ENCODE data around the gene GPBP1.
"Not testable (repeated sequence)": the region's sequence is repeated elsewhere in the genome, so short reads cannot be mapped to it uniquely, and the experiment has no call there.

Gene GPBP1, protein sequence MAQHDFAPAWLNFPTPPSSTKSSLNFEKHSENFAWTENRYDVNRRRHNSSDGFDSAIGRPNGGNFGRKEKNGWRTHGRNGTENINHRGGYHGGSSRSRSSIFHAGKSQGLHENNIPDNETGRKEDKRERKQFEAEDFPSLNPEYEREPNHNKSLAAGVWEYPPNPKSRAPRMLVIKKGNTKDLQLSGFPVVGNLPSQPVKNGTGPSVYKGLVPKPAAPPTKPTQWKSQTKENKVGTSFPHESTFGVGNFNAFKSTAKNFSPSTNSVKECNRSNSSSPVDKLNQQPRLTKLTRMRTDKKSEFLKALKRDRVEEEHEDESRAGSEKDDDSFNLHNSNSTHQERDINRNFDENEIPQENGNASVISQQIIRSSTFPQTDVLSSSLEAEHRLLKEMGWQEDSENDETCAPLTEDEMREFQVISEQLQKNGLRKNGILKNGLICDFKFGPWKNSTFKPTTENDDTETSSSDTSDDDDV

DNA sequence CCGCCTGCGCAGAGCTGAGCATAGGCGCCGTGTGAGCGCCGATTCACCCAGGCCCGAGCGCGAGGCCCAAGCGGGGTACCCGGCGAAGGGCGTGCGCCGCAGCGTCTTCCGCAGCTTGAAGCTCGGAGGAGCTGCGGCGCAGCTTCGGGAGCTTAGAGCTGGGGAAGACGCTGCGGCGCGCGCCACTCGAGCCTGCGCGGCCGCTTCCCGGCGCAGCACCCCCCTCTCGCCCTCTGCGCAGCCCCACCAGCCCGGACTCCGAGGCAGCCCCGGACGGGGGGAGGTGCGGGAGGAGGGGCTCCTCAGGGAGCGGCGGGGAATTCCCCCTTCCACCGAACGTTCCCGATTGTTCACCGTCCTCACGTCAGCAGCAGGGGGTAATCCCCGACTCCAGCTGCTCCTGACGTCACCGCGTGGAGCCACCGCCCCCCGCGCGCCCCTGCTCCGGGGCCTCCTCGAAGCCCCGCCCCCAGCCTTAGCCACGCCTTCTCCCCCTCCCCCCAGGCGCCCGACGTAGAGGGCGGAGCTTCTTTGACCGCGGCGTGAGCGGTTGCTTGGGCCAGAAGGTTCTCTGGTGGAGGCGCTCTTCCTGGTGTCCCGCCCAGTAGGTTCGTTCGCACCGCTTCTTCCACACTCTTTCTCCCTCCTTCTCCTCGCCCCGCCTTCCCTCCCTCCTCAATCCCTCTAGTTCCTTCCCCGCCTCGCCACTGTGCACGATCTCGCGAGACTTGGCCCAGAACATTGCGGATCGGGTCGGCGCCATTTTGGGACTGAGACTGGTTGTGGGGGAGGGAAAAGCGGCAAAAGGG is at the start of gene GPBP1:
Gene GPBP1, plus strand, starts transcription at position 741 of the 809 bp plus-strand sequence. CDS start 40,072 bp downstream, outside the sequence.
- peak; percentile 98 to 99 (median 98) for DNase-seq

DNA sequence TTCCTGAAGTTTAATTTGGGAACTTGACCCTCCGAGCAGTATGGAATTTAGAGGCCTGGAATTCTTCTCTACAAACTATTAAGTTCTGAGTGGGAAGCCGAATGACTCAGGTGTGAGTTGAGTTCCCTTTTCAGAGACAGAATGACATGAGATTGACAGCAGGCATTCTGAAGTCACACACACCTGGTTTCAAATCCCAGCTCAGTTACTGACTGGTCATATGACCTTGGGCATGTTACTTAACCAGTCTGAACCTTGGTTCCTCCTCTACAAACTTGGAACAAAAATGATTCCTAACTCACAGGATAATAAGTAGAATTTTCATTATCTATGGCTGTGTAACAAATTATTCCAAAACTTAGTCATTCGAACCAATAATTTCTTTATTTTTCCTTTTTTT is 45.5 kb upstream of the GPBP1 start:
- no peak for DNase-seq

DNA sequence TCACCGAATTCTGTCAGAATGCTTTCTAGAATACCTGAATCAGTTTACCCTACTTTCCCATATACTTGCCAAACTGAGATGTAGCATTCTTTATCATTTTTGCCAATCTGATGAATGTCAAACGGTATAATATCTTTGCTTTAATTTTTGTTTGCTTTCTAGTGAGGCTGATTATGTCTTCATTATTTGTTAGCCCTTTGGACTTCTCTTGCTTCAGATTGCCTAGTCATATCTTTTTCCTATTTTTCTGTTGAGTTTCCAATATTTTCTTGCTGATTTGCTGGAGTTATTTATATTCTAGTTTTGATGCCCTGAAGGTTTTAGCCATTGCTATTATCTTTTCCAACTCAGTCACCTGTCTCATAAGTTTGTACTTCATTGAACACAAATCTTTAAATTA is 40.3 kb upstream of the GPBP1 start:
- DNase-seq, result no peak

DNA sequence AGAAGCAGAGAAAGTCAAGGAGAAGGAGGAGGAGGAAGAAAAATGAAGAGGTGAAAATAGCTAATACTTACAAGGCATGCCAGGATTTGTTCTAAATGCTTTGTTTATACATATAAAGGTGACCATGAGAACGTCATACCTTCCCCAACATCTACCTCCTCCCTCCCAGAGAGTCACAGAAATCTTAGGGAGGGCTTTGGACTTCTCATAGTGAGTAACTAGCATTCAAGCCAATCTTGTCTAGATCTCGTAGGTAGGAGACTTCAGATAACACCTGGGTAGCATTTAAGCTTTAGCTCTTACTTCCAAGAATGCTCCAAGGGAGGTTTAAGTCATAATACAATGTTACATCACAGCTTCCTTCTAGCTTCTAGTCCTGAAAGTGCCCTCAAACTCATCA is 36.5 kb upstream of the GPBP1 start:
- no peak for DNase-seq

DNA sequence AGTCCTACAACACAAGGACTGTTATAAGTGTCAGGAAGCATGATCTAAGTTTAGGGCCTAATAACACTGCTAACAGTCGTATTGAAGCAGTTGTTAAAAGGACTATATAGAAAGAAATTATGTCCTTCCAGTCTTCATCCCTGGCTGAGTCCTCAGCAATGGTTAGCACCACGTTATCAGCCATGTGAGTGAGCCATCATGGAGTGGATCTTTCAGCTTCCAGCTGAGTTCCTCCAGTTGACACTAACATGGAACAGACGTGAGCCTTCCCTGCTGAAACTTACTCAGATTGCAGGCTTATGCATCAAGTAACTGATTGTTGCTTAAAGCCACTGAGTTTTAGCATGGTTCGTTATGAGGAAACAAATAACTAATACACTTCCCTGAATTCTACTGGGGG is 21.5 kb upstream of the GPBP1 start:
- DNase-seq, result no peak

DNA sequence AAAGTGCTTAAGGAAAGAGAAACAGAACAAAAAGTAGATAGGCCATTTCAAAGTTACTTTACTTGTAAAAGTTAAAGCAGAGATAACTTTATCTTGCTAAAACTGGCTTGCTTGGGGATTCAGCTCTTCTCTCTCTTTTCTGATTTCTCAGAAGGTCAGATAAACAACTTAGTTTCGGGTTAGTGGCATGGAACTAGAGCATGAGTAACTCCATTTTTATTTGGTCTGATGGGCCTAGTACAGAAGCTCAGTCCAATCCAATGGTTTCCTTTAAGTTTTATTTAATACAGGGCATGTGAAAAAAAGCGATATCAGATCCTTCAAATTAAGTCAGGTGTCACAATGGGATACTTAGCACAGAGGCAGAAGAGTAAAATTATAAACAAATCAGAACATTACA is 18.8 kb upstream of the GPBP1 start:
- no peak for DNase-seq

DNA sequence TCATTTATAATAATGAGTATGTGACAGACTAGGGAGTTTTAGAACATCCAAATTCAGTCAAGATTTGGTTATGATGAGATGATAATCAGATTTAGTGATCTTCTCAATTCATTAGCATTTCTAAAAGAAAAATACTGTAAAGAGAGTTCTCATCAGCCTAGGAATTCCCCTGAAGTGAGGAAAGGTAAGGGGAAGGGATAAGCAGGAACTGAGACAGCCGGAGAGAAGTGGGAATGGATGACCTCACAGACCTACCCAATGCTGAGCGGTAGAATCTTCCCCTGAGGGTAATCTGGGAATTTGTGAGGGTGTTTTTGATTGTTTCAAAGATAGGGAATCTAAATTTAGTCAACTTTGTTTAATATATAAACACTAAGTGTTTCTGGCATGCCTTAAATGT is 16.7 kb upstream of the GPBP1 start:
- no peak for DNase-seq

DNA sequence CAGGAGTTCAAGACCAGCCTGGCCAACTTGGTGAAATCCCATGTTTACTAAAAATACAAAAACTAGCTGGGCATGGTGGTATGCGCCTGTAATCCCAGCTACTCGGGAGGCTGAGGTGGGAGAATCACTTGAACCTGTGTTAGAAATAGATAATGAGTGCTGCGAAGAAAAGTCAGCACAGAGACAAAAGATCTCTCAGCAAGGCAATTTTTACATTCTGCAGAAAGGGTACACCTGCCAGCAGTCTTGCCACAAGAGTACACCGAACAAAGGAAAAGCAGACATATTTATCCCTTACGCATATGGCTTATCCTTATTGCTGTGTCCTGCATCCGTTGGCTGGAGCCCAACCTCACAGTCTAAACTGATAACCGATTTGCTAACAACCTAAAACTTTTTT is 16.2 kb upstream of the GPBP1 start:
- DNase-seq, result no peak

DNA sequence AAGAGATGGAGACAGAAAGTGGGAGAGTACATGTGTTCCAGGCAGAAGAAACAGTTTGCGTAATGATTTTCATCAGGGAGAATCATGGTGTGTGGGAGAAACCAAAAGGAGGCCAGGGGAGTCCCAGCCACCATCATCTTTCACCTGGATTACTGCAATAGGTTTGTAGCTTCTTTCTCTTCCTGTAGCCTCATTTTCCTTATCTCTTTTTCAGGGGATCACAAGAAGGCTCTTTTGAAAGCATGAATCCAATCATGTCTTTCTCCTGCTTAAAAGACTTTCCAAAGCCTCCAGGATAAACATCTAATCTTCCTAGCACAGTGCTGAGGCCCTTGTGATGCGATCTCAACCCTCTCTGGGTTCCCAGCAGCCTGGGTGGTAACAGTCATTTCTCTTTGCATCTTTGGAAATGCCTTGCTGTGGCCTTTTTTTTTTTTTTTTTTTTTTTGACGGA is 10.3 kb upstream of the GPBP1 start:
- DNase-seq, result no peak

DNA sequence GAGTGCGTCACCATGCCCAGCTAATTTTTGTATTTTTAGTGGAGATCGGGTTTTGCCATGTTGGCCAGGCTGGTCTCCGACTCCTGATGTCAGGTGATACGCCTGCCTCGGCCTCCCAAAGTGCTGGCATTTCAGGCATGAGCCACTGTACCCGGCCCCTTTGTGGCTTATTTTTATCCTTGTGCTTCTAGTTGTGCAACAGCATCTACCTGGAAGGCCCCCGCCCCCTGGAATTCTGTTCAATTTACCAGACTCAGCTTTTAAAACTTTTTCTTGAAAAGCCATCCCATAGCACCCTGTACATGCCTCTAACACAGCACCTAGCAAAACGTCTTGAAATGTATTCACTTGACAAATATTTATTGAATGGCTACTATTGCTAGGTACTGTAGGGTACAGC is 9.7 kb upstream of the GPBP1 start:
- DNase-seq, result no peak

DNA sequence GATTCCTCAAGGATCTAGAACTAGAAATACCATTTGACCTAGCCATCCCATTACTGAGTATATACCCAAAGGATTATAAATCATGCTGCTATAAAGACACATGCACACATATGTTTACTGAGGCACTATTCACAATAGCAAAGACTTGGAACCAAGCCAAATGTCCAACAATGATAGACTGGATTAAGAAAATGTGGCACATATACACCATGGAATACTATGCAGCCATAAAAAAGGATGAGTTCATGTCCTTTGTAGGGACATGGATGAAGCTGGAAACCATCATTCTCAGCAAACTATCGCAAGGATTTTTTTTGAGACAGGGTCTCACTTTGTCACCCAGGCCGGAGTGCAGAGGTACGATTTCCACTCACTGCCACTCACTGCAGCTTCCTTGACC is 8.7 kb upstream of the GPBP1 start:
- not testable (repeated sequence) for DNase-seq

DNA sequence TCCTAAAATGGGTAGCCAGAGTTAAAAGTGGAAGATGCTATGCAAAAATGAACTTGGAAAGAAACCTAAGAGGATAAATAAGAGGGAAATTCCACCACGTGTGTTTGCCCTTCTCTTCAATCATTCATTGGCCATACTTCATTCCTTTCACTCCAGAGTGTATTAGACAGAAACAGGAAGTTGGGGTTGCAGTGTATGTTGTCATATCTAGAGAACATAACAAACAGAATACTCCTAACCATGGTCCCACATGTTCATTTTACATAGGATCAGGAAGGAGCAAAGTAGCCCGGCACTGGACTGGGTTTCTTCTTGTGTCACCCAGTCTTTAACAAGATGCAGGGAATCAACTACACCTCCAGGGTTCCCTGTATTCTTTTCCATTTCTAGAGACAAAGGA is 7.6 kb upstream of the GPBP1 start:
- DNase-seq, result no peak

DNA sequence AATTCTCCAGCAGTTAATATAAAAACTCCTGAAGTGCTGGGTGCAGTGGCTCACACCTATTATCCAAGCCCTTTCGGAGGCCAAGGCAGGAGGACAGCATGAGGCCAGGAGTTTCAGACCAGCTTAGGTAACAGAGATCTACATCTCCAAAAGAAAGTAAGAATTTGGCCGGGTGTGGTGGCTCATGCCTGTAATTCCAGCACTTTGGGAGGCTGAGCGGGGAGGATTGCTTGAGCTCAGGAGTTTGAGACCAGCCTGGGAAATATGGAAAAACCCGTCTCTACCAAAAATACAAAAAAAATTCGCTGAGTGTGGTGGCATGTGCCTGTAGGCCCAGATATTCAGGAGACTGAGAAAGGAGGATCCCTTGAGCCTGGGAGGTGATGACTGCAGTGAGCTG is 6.7 kb upstream of the GPBP1 start:
- DNase-seq, result no peak

DNA sequence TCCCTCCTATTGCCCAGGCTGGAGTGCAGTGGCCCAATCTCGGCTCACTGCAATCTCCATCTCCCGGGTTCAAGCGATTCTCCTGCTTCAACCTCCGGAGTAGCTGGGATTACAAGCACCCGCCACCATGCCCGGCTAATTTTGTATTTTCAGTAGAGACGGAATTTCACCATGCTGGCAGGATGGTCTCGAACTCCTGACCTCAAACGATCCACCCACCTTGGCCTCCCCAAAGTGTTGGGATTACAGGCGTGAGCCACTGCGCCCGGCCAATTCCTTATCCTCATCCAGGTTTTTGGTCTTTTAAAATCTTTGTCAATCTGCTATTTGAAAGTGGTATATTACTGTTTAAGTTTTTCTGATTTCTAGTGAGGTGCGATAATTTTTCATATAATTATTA is 3.7 kb upstream of the GPBP1 start:
- DNase-seq, result not testable (repeated sequence)

DNA sequence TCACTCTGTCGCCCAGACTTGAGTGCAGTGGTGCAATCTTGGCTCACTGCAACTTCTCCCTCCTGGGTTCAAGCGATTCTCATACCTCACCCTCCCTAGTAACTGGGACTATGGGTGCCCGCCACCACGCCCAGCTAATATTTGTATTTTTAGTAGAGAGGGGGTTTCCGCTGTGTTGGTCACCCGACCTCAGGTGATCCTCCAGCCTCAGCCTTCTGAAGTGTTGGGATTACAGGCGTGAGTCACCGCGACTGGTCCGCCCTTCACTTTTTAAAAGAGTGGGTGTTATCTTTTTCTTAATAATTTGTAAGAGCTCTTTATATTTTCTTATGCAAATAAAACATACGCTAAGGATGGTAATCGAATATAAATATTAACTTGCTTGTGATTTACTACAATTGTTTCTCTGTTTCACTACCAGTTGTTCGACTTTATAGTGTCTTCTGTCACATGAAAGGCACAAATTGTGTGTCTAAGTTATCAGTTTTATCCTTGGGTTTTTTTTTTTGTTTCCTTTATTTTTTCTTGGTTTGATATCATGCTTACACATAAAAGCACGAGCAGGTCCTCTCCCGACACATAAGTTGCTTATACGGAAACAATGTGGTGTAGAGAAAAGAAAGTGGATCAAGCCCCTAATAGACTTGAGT is 1.9 kb upstream of the GPBP1 start:
- DNase-seq, result no peak

DNA sequence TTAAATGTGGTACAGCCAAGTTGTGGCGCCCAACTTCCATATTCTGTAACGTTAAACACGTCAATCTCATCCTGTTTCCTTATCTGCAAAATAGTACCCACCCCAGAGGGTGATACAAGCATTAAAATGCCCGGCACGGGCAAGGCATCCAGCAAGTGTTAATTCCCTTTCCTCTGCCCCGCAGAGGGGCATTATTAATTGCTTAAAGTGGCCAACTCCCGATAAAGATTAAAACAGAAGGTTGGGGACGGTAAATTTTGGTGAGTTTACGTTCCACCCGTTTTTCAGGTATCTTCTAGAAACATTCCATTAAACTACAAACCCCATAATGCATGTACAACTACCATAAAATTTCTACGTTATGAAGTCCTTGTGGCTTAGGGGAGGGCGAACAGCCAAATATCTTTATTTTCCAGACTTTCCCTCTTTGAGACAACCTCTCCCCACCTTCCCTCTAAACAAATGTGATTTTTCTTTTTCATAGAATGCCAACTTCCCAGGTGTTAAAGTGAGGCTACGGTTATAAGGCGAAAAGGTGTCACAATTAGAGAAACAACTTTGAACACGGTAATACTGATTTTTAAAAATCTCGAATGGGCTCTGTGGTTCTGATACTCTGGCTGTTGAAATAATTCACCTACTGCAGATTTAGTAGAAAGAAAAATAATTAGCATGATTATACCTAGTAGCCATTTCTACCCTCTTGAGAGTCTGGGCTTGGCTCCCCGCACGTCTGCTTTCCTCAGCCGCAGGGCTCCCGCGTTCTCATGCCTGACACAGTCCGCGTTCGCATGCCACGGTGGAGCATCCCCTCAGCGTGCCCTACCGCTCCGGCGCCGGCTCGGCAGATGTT is 1.2 kb upstream of the GPBP1 start:
- DNase-seq, result no peak

DNA sequence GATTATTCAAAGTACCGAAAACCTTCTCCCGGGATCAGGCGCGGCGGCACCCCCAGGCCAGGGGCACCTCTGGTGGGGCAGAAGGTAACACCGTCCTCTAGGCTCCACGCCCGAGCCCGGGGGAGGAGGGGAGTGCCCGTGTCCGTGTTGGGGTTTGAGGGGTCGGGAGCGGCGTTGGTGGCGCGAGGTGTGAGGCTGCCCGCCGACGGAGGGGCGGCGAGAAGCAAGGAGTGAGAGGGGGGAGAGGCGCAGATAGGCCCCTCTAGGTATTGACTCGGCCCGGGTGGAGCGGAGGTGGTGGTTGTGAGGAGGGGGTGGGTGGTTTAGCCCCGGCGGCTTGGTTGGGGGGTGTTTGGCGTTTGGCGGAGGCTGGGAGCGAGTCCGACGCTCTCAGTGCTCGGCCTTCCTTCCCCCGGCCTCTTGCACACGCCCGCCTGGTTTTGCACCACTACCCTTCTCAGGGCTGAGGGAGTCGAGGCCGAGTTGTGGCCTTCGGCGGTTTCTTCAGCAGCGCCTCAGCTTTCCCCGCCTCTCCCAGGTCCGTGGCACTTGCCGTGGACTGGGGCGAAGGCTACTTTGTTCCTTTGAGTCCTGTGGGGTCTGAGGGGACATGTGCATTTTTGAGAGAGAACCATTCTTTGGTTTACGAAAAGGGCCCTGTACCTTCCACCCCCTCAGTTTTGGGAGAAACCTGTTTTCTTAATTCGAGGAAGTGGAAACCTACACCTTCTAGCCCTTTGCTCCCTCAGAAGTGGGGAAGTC is 450 bp downstream of the GPBP1 start:
- DNase-seq, result peak in 2 of 4 experiments; percentile 30 to 49

DNA sequence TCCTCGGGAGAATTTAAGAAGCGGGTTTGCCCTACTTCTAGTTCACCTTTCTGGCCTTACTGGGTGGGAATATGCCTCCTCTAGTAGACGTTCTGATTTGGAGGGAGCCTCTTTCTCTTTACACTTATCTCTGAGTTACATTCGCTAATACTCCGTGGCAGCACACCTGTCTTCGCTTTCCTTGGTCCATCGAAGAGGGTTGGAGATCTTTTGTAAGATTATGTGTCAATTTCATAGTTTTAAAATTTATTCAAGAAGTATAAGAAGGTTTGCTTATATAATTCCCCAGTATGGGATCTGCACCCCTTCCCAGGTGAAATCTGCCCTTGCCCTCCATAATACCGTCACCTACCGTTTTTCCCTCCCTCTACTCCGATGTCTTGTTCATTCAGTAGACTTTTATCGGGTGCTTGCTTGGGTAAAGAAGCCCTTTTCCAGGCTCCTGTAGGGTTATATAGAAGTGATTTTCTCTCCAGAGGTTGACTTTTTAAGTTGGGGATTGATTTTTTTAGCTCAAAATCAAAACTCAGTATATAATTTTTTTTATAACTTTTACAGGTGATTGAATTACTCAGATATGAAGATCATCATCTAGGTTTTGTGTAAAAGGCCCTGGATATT is 1.1 kb downstream of the GPBP1 start:
- DNase-seq, result no peak

DNA sequence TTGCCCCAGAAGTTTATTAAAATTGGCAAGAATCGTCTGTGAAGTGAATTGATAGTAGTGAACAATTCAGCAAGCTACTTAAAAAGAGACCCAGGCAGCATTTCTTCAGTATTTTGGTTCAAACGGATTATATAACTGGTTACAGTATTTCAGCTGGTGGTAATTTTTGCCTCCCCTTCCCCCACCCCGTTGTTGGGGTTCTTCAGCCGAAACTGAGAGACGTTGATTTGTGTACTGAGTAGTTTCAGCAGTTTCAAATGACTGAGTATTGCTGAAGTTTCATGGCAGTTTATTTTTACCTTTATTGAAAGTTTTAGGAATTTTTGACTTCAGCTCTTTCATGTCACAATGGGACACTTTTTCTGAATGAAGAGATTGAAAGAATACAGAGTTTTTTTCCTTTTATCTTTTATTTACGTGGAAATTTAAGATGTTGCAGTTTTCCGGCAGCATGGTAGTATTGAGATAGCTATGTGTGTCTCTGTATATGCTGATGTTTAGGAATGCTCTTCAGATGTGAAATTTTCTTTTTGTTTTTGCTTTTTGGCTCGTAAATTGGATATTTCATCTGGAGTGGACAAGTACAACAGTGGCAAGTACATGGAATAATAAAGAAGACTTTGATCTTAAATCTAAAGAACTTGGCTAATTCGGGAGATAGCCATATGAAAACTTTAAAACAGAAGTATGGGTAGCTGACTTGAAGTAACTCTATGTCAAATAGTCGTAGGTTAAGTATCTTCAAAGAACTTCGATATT is 1.9 kb downstream of the GPBP1 start:
- DNase-seq, result peak in 1 of 4 experiments; percentile 12

DNA sequence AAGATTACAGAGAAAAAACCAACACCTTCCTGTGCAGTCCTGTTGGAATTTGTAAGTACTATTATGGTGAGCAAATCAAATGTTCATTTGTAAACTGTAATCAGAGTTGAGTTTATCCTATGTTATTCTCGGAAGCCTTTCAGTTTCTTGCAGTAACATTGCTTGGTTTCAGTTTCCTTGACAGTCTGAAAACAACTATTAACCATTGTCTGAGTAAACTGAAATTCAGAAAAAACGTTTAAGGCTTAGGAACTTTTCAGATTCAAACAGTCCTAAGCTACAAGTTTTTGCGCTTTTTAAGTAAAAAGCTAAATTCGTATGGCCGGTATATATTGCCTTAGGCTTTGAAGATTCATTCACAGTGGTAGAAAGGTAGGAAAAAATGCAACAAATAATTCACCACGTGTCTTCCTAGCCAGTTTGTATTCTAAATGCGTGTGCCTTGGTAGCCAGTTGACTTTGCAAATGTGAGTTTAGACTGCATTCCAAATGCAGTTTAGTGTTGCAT is 2.5 kb downstream of the GPBP1 start:
- no peak for DNase-seq

All from activated naive CD4-positive, alpha-beta T cell (primary cell).